Mesendoderm (in vitro differentiated cells): Measurements from ENCODE around the gene ARRDC1.

Source experiments
- DNase-seq: peaks from one replicate; pipeline ENCODE4 v3.0.0; 2013
- H2AK5ac ChIP-seq: 2 replicates; pipeline ENCODE4 v1.6.1; 2013; ENCODE audit warnings: low read length, inconsistent platforms
- H2BK120ac ChIP-seq: 2 replicates; pipeline ENCODE4 v1.6.1; 2013; ENCODE audit warnings: low read depth, mild to moderate bottlenecking, low read length, moderate library complexity, mixed read lengths
- H2BK15ac ChIP-seq: replicated peaks from 2 replicates; pipeline ENCODE4 v1.6.1; 2013; ENCODE audit warnings: low read depth, mild to moderate bottlenecking, moderate library complexity
- H2BK5ac ChIP-seq: 2 replicates; pipeline ENCODE4 v1.6.1; 2013; ENCODE audit warnings: low read length, inconsistent platforms
- H3K18ac ChIP-seq: 2 replicates; pipeline ENCODE4 v1.6.1; 2013; ENCODE audit warnings: mild to moderate bottlenecking, low read length, mixed read lengths
- H3K23ac ChIP-seq: one replicate; pipeline ENCODE4 v1.6.1; 2013; ENCODE audit warnings: low read length
- H3K27ac ChIP-seq: 2 replicates; pipeline ENCODE4 v1.5.1; 2013; ENCODE audit warnings: low read depth, mild to moderate bottlenecking, inconsistent platforms, low read length, moderate library complexity
- H3K27me3 ChIP-seq: 2 replicates; pipeline ENCODE4 v1.6.1; 2013; ENCODE audit warnings: low read length, control low read depth, mild to moderate bottlenecking, inconsistent platforms; ENCODE audit not compliant: insufficient read depth, poor library complexity
- H3K36me3 ChIP-seq: 2 replicates; pipeline ENCODE4 v1.6.1; 2013; ENCODE audit warnings: low read length, inconsistent platforms; ENCODE audit not compliant: control insufficient read depth, insufficient read depth
- H3K4ac ChIP-seq: one replicate; pipeline ENCODE4 v1.6.1; 2013; ENCODE audit warnings: low read depth, mild to moderate bottlenecking, low read length, moderate library complexity
- H3K4me1 ChIP-seq: 2 replicates; pipeline ENCODE4 v1.6.1; 2013; ENCODE audit warnings: low read depth, low read length, inconsistent platforms; ENCODE audit not compliant: control insufficient read depth
- H3K4me2 ChIP-seq: 2 replicates; pipeline ENCODE4 v1.6.1; 2013; ENCODE audit warnings: low read length
- H3K4me3 ChIP-seq: 2 replicates; pipeline ENCODE4 v1.5.1; 2013; ENCODE audit warnings: mild to moderate bottlenecking, low read length
- H3K56ac ChIP-seq: one replicate; pipeline ENCODE4 v1.6.1; 2013; ENCODE audit warnings: low read length
- H3K79me1 ChIP-seq: 2 replicates; pipeline ENCODE4 v1.6.1; 2013; ENCODE audit warnings: low read length, inconsistent platforms
- H3K79me2 ChIP-seq: 2 replicates; pipeline ENCODE4 v1.6.1; 2013; ENCODE audit warnings: mild to moderate bottlenecking, low read length; ENCODE audit not compliant: control insufficient read depth, insufficient read depth
- H3K9ac ChIP-seq: 2 replicates; pipeline ENCODE4 v1.6.1; 2013; ENCODE audit warnings: low read length, inconsistent platforms
- H4K5ac ChIP-seq: one replicate; pipeline ENCODE4 v1.6.1; 2013; ENCODE audit warnings: low read length
- H4K8ac ChIP-seq: one replicate; pipeline ENCODE4 v1.6.1; 2013; ENCODE audit warnings: low read depth, mild to moderate bottlenecking, control low read depth, low read length, moderate library complexity
- WGBS: extraction: QIAGEN DNeasy Blood & Tissue Kit; methylation state at CpG from one replicate; pipeline ENCODE4 v1.1.7; 2013; ENCODE audit warnings: low lambda C conversion rate, missing lambda C conversion rate; ENCODE audit not compliant: insufficient coverage; ENCODE audit errors: extremely low coverage; 5-methylcytosine and 5-hydroxymethylcytosine counted together

The ARRDC1 gene

GRCh38 chr9:137631345-137632229 is 26.1 kb downstream of the ARRDC1 start:
- H3K4me2 ChIP-seq, result no peak overlapping the region
- H3K18ac ChIP-seq, result no peak overlapping the region
- peaks cover 3% of the 10 kb centered on the region for H3K4me1 ChIP-seq
- H3K36me3 ChIP-seq, result no peaks in the 10 kb centered on the region
- H2BK15ac ChIP-seq, result no peak overlapping the region
- H4K5ac ChIP-seq, result no peak overlapping the region
- no peak overlapping the region for H4K8ac ChIP-seq
- H3K27me3 ChIP-seq, result no peaks in the 10 kb centered on the region
- peaks cover 73% of the 10 kb centered on the region for H3K79me2 ChIP-seq
- no peak overlapping the region for H3K4ac ChIP-seq
- no CpG with 5 or more reads among the region's 16 CpGs for WGBS
- no peak for DNase-seq
- no peak overlapping the region for H3K4me3 ChIP-seq
- no peak overlapping the region for H3K23ac ChIP-seq
- H3K27ac ChIP-seq, result no peak overlapping the region
- H2AK5ac ChIP-seq, result no peak overlapping the region
- H2BK120ac ChIP-seq, result no peak overlapping the region
- H3K56ac ChIP-seq, result no peak overlapping the region
- no peak overlapping the region for H3K9ac ChIP-seq
- peaks cover 22% of the 10 kb centered on the region for H3K79me1 ChIP-seq
- H2BK5ac ChIP-seq, result no peak overlapping the region

DNA sequence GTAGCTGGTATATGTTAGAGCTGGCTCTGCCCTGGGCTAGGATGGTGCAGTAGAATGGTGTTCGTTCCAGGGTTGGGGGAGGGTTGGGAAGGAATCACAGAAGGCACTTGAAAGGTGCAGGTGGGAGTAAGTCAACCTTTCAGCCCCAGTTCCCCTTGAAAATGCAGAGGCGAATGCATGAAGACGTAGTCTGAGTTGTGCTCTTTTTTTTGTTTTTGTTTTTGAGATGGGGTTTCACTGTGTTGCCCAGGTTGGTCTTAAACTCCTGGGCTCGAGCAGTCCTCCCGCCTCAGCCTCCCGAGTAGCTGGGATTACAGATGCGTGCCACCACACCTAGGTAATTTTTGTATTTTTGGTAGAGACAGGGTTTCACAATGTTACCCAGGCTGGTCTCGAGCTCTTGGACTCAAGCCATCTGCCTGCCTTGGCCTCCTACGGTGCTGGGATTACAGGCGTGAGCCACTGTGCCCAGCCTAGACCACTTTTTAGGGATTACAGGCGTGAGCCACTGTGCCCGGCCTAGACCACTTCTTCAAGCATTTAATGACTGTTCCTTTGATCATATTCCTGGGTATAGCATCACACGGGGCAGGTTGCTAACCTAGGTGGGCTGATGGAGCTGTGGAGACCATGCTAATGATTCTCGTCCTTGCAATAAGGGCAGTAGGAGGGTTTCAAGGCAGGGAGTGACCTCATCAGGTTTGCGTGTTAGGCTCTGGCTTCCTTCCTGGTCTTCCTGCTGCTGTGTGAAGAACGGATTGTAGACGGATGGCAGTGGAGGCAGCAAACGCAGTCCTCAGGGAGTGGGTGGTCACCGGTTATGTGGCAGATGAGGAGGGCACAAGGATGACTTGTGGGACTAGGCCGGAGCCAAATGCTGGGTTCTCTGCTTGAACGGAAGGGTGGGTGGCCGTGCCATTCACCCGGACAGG is 27.0 kb downstream of the ARRDC1 start:
- Histone ChIP-seq H3K4me2 (no peak overlapping the region), H4K8ac (no peak overlapping the region), H3K79me1 (peaks cover 23% of the 10 kb centered on the region), H2BK15ac (no peak overlapping the region), H3K27ac (no peak overlapping the region), H2BK5ac (no peak overlapping the region), H3K79me2 (peaks cover 67% of the 10 kb centered on the region), H3K18ac (no peak overlapping the region), H3K23ac (no peak overlapping the region), H3K27me3 (no peaks in the 10 kb centered on the region), H3K56ac (no peak overlapping the region), H3K4ac (no peak overlapping the region), H3K4me3 (no peak overlapping the region), H2AK5ac (no peak overlapping the region), H3K4me1 (peaks cover 3% of the 10 kb centered on the region), H4K5ac (no peak overlapping the region), H3K36me3 (no peaks in the 10 kb centered on the region), H2BK120ac (no peak overlapping the region), H3K9ac (no peak overlapping the region)
- DNase-seq, result peak; percentile 34
- WGBS, result no CpG with 5 or more reads among the region's 23 CpGs

DNA sequence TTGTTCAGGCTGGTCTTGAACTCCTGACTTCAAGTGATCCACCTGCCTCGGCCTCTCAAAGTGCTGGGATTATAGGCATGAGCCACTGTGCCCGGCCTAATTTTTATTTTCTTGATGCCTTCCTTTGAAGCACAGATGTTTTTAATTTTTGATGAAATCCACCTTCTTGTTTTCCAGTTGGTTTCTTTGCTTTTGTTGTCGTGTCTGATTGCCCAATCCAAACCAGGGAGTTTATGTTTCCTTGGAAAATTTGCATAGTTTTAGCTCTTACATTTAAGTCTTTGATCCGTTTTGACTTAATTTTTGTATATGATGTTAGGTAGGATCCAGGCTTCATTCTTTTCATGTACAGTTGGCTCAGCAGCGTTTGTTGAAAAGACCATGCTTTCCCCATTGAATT is 28.5 kb downstream of the ARRDC1 start:
- no peak overlapping the region for H2BK120ac ChIP-seq
- H3K4me1 ChIP-seq, result peaks cover 3% of the 10 kb centered on the region
- no peak overlapping the region for H4K8ac ChIP-seq
- no peak overlapping the region for H3K18ac ChIP-seq
- no peak for DNase-seq
- H3K56ac ChIP-seq, result no peak overlapping the region
- H3K4me2 ChIP-seq, result no peak overlapping the region
- no peaks in the 10 kb centered on the region for H3K27me3 ChIP-seq
- WGBS, result no CpG with 5 or more reads among the region's 5 CpGs
- no peak overlapping the region for H3K4ac ChIP-seq
- no peak overlapping the region for H3K4me3 ChIP-seq
- peaks cover 69% of the 10 kb centered on the region for H3K79me2 ChIP-seq
- no peak overlapping the region for H4K5ac ChIP-seq
- no peaks in the 10 kb centered on the region for H3K36me3 ChIP-seq
- no peak overlapping the region for H3K9ac ChIP-seq
- H3K27ac ChIP-seq, result no peak overlapping the region
- no peak overlapping the region for H2BK15ac ChIP-seq
- H3K79me1 ChIP-seq, result peaks cover 20% of the 10 kb centered on the region
- no peak overlapping the region for H2AK5ac ChIP-seq
- H3K23ac ChIP-seq, result no peak overlapping the region
- H2BK5ac ChIP-seq, result no peak overlapping the region

GRCh38 chr9:137638680-137639079 is 33.2 kb downstream of the ARRDC1 start:
- H3K9ac ChIP-seq, result no peak overlapping the region
- no peak overlapping the region for H2BK120ac ChIP-seq
- no peak overlapping the region for H2BK15ac ChIP-seq
- H3K4ac ChIP-seq, result no peak overlapping the region
- no peaks in the 10 kb centered on the region for H3K4me1 ChIP-seq
- H3K56ac ChIP-seq, result no peak overlapping the region
- no peak overlapping the region for H3K4me3 ChIP-seq
- no peak for DNase-seq
- no peak overlapping the region for H3K27ac ChIP-seq
- H2AK5ac ChIP-seq, result no peak overlapping the region
- no peaks in the 10 kb centered on the region for H3K36me3 ChIP-seq
- H4K8ac ChIP-seq, result no peak overlapping the region
- no CpG with 5 or more reads among the region's 6 CpGs for WGBS
- no peak overlapping the region for H3K4me2 ChIP-seq
- H3K18ac ChIP-seq, result no peak overlapping the region
- peaks cover 19% of the 10 kb centered on the region for H3K79me1 ChIP-seq
- no peaks in the 10 kb centered on the region for H3K27me3 ChIP-seq
- no peak overlapping the region for H2BK5ac ChIP-seq
- H3K23ac ChIP-seq, result no peak overlapping the region
- H3K79me2 ChIP-seq, result peaks cover 66% of the 10 kb centered on the region
- H4K5ac ChIP-seq, result no peak overlapping the region

DNA sequence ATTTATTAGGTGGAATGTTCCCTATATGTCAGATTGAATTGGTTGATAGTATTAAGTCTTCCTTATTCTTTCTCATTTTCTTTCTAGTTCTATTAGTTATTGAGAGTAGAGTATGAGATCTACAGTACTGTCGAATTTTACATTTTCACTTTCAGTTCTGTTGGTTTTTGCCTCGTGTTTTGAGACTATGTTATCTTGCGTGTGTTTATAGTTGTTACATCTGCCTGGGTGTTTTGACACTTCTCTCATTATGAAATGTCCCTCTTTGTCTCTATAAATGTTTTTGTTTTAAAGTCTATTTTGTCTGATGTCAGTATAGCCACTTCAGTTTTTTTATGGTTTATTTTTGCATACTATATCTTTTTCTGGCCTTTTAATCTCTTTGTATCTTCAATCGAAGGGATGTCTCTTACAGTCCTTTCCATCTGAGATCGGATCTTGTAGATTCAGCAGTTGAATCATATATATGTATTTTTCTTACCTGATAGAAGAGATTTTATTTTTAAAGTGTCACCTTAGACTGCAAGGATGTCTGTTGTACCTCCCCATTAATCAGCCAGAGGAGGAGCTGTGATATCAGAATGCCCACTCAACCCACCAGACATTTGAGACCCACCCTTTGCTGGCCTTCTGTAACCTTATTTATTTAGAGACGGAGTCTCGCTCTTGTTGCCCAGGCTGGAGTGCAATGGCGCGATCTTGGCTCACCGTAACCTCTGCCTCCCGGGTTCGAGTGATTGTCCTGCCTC is 34.0 kb downstream of the ARRDC1 start:
- H3K23ac ChIP-seq, result no peak overlapping the region
- H3K56ac ChIP-seq, result no peak overlapping the region
- H3K4ac ChIP-seq, result no peak overlapping the region
- H2BK15ac ChIP-seq, result no peak overlapping the region
- WGBS, result no CpG with 5 or more reads among the region's 12 CpGs
- H2BK120ac ChIP-seq, result no peak overlapping the region
- peaks cover 20% of the 10 kb centered on the region for H3K79me1 ChIP-seq
- peaks cover 64% of the 10 kb centered on the region for H3K79me2 ChIP-seq
- no peak overlapping the region for H3K9ac ChIP-seq
- no peaks in the 10 kb centered on the region for H3K27me3 ChIP-seq
- H3K4me3 ChIP-seq, result no peak overlapping the region
- H3K36me3 ChIP-seq, result no peaks in the 10 kb centered on the region
- no peak overlapping the region for H3K27ac ChIP-seq
- no peak overlapping the region for H2BK5ac ChIP-seq
- no peak for DNase-seq
- H3K4me2 ChIP-seq, result no peak overlapping the region
- H3K4me1 ChIP-seq, result no peaks in the 10 kb centered on the region
- H4K5ac ChIP-seq, result no peak overlapping the region
- H3K18ac ChIP-seq, result no peak overlapping the region
- no peak overlapping the region for H2AK5ac ChIP-seq
- H4K8ac ChIP-seq, result no peak overlapping the region
